Left lobe of liver (tissue), 2 donors: ENCODE results near the gene LGR5. TPM values are rescaled to one million over a fixed set of nuclear protein-coding genes. Genes with fewer than 3 reads are reported as not detected.

Source experiments
- ATAC-seq: fragments of 200-7000 bp; cut with Tn5 transposase; one replicate; pipeline ENCODE4 v1.9.1; 2020; ENCODE audit warnings: mild to moderate bottlenecking, moderate library complexity
- DNase-seq: peaks from one replicate; pipeline ENCODE4 v3.0.0-alpha.2; 2020; ENCODE audit warnings: low spot score
- total RNA-seq: library from RNA; stranded (reverse); gene quantifications from one replicate; pipeline ENCODE4 v1.2.1, GENCODE V29; 2021
- donor health status: DM: no; HTN: no; CAD: no; lungs with moderate emphysema.
- donor health status: DM: no; HTN: yes; CAD: no.

Gene LGR5
- total RNA-seq, 1 donor from 2014 or later, result 0.13 TPM

- peak; percentile 59 for ATAC-seq
Measured at GRCh38 chr12:71438670-71439361, 782 bp upstream of the LGR5 start.

GRCh38 chr12:71439362-71439612 lies 311 bp upstream of the LGR5 start:
- DNase-seq (no peak), ATAC-seq (no peak)

More at GRCh38 chr12:71438670-71439361, 782 bp upstream of the LGR5 start:
- no peak for DNase-seq

- ATAC-seq, result peak; percentile 48
- no peak for DNase-seq
Measured at GRCh38 chr12:71440345-71440762, 756 bp downstream of the LGR5 start.

GRCh38 chr12:71440763-71441748 lies 1.5 kb downstream of the LGR5 start:
- DNase-seq, result peak; percentile 70
- peak; percentile 80 for ATAC-seq

GRCh38 chr12:71441836-71442566 lies 2.4 kb downstream of the LGR5 start:
- no peak for DNase-seq
- ATAC-seq, result no peak

- no peak for DNase-seq
- no peak for ATAC-seq
Measured at GRCh38 chr12:71442567-71442931, 3.0 kb downstream of the LGR5 start.

GRCh38 chr12:71445071-71445470 lies 5.5 kb downstream of the LGR5 start:
- ATAC-seq, result no peak
- no peak for DNase-seq

- DNase-seq (no peak), ATAC-seq (no peak)
Measured at GRCh38 chr12:71447691-71448132, 8.1 kb downstream of the LGR5 start.

- DNase-seq (no peak), ATAC-seq (no peak)
Measured at GRCh38 chr12:71448150-71448581, 8.6 kb downstream of the LGR5 start.

GRCh38 chr12:71449373-71450070 lies 9.9 kb downstream of the LGR5 start:
- no peak for ATAC-seq
- no peak for DNase-seq

GRCh38 chr12:71452006-71452405 lies 12.4 kb downstream of the LGR5 start:
- no peak for DNase-seq
- ATAC-seq, result no peak

GRCh38 chr12:71455028-71455737 lies 15.6 kb downstream of the LGR5 start:
- ATAC-seq (no peak), DNase-seq (no peak)

GRCh38 chr12:71456316-71456715 lies 16.7 kb downstream of the LGR5 start:
- no peak for ATAC-seq
- DNase-seq, result no peak

- DNase-seq (no peak), ATAC-seq (no peak)
Measured at GRCh38 chr12:71456990-71457389, 17.4 kb downstream of the LGR5 start.

GRCh38 chr12:71460318-71460717 lies 20.7 kb downstream of the LGR5 start:
- DNase-seq (no peak), ATAC-seq (no peak)

GRCh38 chr12:71460850-71461609 lies 21.4 kb downstream of the LGR5 start:
- ATAC-seq (no peak), DNase-seq (no peak)

GRCh38 chr12:71461787-71462328 lies 22.3 kb downstream of the LGR5 start:
- DNase-seq, result no peak
- no peak for ATAC-seq

- ATAC-seq, result no peak
- no peak for DNase-seq
Measured at GRCh38 chr12:71465796-71466195, 26.2 kb downstream of the LGR5 start.

GRCh38 chr12:71469258-71469750 lies 29.7 kb downstream of the LGR5 start:
- DNase-seq (no peak), ATAC-seq (no peak)
